SK-N-MC (cell line): ENCODE results near the gene DPYD.

Source experiments
- DNase-seq: peaks from one replicate; pipeline ENCODE4 v3.0.0-alpha.2; 2011; ENCODE audit warnings: low read depth, low spot score
- H3K27ac ChIP-seq: fragments of 200-600 bp; sonication (generic); 2 replicates; pipeline ENCODE4 v1.5.1; 2016; ENCODE audit warnings: mixed run types
- H3K36me3 ChIP-seq: fragments of 200-600 bp; sonication (generic); 2 replicates; pipeline ENCODE4 v1.6.1; 2017; ENCODE audit warnings: antibody characterized with exemption, low read length, mixed read lengths; ENCODE audit not compliant: insufficient read depth
- H3K4me3 ChIP-seq: fragments of 200-600 bp; sonication (generic); 2 replicates; pipeline ENCODE4 v1.5.1; 2016
- H3K9ac ChIP-seq: fragments of 200-600 bp; sonication (generic); 2 replicates; pipeline ENCODE4 v1.8.0; 2017; ENCODE audit warnings: mixed run types, mixed read lengths; ENCODE audit not compliant: insufficient read length
- H3K9me3 ChIP-seq: fragments of 200-600 bp; sonication (generic); 2 replicates; pipeline ENCODE4 v1.6.1; 2017; ENCODE audit warnings: low read depth, mild to moderate bottlenecking, antibody characterized with exemption, low read length, moderate library complexity, mixed read lengths
- EZH2 ChIP-seq: fragments of 200-600 bp; sonication (generic); IDR thresholded peaks from one replicate; pipeline ENCODE4 v1.6.1; 2017; ENCODE audit warnings: antibody characterized with exemption
- FOXP2 ChIP-seq: optimal IDR thresholded peaks from 2 replicates; pipeline ENCODE3; 2011; ENCODE audit warnings: mild to moderate bottlenecking, moderate library complexity; ENCODE audit not compliant: insufficient read depth; ENCODE audit errors: extremely low read length, control extremely low read depth
- POLR2AphosphoS5 ChIP-seq: IDR thresholded peaks from 2 replicates; pipeline ENCODE4 v1.6.1; 2012; ENCODE audit warnings: mild to moderate bottlenecking, low read depth, low read length, borderline replicate concordance

Gene DPYD

DNA sequence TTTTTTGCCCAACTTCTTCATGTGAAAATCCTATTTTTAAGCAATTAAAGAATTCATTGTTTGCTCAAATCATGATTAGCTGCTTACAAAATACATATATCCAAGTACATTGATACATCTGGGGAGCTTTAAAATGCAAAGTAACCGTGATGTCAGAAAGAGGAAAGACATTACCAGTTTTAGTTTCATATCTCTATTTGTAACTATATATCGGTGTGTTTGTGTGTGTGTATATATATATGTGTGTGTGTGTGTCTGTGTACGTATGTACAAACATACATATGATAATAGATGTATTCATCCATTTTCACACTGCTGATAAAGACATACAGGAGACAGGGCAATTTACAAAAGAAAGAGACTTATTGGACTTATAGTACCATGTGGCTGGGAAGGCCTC, 310.1 kb downstream of the DPYD start:
- H3K4me3 ChIP-seq: no peak overlapping the region
- H3K9ac ChIP-seq: no peak overlapping the region
- no peak overlapping the region for H3K27ac ChIP-seq
- no peaks in the 10 kb centered on the region for H3K36me3 ChIP-seq
- TF ChIP-seq POLR2AphosphoS5 (no peak), EZH2 (no peak), FOXP2 (no peak)
- DNase-seq: no peak
- H3K9me3 ChIP-seq: 0 out of 2 replicates have a peak, but pooled peaks cover 3% of the 10 kb centered on the region

DNA sequence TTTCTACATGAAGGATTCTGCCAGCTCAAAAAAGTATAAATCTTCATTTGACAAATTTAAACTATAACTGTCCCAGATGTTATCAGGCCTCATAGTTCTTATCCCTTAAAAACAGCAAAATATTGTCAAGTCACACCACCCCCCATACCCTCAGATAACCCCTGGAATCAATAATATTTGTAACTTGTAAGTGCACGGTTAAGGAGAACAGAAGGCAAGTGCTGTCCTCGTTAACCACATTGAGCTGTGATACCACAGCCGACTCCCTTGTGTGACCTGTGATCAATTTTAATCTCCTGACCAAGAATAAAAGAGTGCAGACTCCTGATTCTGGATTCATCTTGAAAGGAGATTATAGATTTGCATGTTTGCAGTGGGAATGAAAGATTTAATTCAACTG, 310.7 kb downstream of the DPYD start:
- H3K9ac ChIP-seq: no peak overlapping the region

DNA sequence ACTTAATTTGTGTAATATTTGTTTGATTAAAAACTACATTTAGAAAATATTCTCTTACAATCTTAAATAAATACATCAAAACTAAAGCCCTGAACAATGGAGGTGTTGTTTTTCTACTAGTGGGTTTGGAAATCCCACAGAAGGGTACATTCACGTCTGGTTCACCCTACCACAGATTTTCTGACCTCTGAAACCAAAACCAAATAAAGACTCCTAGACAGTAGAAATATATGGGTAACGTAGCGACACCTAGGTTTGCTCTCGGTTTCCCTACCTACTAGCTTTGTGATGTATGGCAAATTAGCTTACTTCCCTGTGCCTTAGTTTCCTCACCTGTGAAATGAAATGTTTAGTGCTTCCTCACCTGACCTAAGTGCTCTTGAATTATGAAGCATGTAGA, 312.6 kb downstream of the DPYD start:
- Histone ChIP-seq H3K9me3 (0 out of 2 replicates have a peak, but pooled peaks cover 3% of the 10 kb centered on the region), H3K9ac (no peak overlapping the region), H3K27ac (no peak overlapping the region), H3K36me3 (no peaks in the 10 kb centered on the region), H3K4me3 (no peak overlapping the region)
- DNase-seq: no peak
- TF ChIP-seq FOXP2 (no peak), POLR2AphosphoS5 (no peak), EZH2 (no peak)

More for the DNA sequence above, 310.7 kb downstream of the DPYD start:
- Histone ChIP-seq H3K9me3 (0 out of 2 replicates have a peak, but pooled peaks cover 3% of the 10 kb centered on the region), H3K4me3 (no peak overlapping the region), H3K36me3 (no peaks in the 10 kb centered on the region), H3K27ac (no peak overlapping the region)
- no peak for DNase-seq
- no peak for TF ChIP-seq EZH2
- no peak for TF ChIP-seq POLR2AphosphoS5
- no peak for TF ChIP-seq FOXP2

DNA sequence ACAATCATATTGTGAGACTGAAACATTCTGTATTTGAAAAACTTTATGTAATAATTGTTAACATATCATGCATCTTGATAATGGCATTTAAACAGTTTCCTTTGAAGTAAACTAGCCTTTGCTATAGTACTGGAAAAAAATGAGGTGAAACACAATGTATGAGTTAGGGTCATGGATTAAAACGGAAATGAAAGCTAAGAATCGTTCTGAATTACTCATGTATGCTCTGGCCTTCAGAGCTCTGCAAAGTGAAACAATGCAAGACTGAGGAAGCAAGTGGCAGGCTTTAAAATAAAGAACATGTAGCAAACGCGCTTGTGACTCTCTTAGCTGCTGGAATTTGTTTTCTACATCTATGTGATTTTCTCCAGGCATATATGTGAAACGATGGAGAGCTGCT, 317.1 kb downstream of the DPYD start:
- peak overlapping the region; percentile 2; the same call in 1 of the 2 replicates for H3K4me3 ChIP-seq

DNA sequence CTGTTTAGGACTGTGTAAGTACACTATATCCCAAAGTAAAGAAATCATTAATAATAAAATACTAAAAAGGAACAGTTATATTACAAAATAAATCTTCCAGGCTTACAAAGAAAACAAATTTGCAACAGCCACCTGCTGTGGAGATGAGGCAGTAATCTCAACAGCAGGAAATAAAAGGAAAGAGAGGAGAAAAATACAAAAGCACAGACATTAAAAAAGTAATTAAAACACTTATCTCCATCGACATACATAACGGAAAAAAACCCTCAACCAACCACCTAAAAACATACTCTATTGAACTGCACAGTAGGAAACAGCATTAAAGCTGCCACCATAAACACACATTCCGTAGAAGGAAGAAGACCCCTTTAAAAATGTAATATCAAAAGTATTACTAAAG, 317.6 kb downstream of the DPYD start:
- peak overlapping the region; percentile 2; the same call in 1 of the 2 replicates for H3K4me3 ChIP-seq
- no peak for TF ChIP-seq FOXP2
- no peak for TF ChIP-seq POLR2AphosphoS5
- TF ChIP-seq EZH2: no peak

More for the DNA sequence above, 317.1 kb downstream of the DPYD start:
- no peak for TF ChIP-seq EZH2
- no peak for TF ChIP-seq FOXP2
- no peak for TF ChIP-seq POLR2AphosphoS5
- Histone ChIP-seq H3K27ac (no peak overlapping the region), H3K9ac (no peak overlapping the region), H3K36me3 (no peaks in the 10 kb centered on the region), H3K9me3 (no peaks in the 10 kb centered on the region)
- no peak for DNase-seq

DNA sequence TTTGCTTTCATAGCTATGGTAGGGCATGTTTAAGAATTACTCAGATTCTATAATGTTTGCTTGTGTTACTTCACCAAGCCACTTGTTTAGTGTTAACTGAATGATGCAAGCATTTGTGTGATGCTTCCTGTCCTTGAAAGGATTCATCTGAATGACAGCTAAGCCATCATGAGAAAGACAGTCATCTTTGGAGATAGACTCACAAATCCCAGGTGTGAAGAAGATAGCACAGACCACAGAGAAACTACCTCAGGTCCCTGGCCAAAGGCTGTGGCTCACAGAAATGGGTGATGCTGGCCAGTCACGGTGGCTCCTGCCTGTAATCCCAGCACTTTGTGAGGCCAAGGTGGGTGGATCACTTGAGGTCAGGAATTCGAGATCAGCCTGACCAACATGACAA, 321.4 kb downstream of the DPYD start:
- no peak for TF ChIP-seq FOXP2
- no peak for TF ChIP-seq EZH2
- TF ChIP-seq POLR2AphosphoS5: no peak
- no peak for DNase-seq
- Histone ChIP-seq H3K36me3 (no peaks in the 10 kb centered on the region), H3K9ac (no peak overlapping the region), H3K27ac (no peak overlapping the region), H3K9me3 (no peaks in the 10 kb centered on the region), H3K4me3 (no peak overlapping the region)

More for the DNA sequence above, 317.6 kb downstream of the DPYD start:
- Histone ChIP-seq H3K9ac (no peak overlapping the region), H3K27ac (no peak overlapping the region), H3K36me3 (no peaks in the 10 kb centered on the region), H3K9me3 (no peaks in the 10 kb centered on the region)
- peak; percentile 51 for DNase-seq

DNA sequence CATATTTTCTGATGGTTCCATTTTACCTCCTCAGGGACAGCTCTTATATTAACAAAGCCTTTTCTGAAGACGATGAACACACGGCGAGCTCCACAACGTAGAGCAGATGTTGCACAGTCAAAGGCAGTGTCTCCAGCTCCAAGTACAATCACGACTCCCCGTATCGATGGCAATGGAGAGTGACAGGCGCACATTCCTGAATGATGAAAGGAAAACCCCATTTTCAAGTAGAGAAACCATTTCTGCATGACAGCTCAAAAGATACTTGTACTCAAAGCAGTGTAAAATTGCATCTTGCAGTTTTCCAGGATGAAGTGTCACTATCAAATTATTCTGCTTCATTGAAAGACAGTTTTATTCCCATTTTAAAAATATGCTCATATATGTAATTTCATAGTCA, 327.6 kb downstream of the DPYD start:
- no peaks in the 10 kb centered on the region for H3K36me3 ChIP-seq
- no peak overlapping the region for H3K27ac ChIP-seq
- TF ChIP-seq POLR2AphosphoS5 (no peak), EZH2 (no peak), FOXP2 (no peak)
- no peaks in the 10 kb centered on the region for H3K9me3 ChIP-seq
- H3K9ac ChIP-seq: no peak overlapping the region
- no peak overlapping the region for H3K4me3 ChIP-seq
- no peak for DNase-seq

DNA sequence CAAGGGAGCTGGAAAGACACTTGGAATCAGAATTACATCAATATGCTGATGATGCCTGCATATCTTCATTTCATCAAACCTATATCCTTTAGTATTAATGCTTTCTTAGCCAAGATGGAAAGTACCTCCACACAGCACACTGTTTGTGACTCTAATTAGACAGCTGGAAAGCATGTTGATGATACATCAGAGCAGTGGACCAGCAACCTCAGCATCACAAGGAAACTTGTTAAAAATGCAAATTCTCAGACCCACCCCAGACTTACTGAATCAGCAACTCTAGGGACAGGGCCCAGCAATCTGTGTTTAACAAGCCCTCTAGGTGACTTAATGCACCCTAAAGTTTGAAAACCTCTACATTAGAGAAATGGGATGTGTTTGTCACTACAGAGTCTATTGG, 332.1 kb downstream of the DPYD start:
- no peak for TF ChIP-seq FOXP2
- TF ChIP-seq EZH2: no peak
- no peak for TF ChIP-seq POLR2AphosphoS5
- no peak overlapping the region for H3K9ac ChIP-seq
- no peak for DNase-seq
- H3K4me3 ChIP-seq: no peak overlapping the region
- H3K27ac ChIP-seq: no peak overlapping the region
- no peaks in the 10 kb centered on the region for H3K36me3 ChIP-seq
- no peaks in the 10 kb centered on the region for H3K9me3 ChIP-seq

DNA sequence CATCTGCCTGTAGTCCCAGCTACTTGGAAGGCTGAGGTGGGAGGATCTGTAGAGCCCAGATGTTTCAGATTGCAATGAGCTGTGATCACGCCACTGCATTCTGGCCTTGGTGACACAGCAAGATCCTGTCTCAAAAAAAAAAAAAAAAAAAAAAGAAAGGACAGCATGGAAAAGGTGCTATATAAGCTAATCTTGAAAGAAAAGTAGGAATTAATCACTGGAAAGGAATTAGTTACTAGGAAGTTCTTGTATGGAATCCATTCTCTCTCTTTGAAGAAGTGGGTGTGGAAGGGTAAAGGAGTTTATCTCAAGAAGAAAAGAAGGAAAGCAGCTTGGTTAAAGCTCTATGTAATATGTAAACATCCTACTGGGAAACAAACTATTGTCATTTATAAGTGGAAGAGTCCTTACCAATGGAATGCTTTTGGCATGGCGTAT, 339.2 kb downstream of the DPYD start:
- no peak overlapping the region for H3K9ac ChIP-seq
- no peak for DNase-seq
- no peak overlapping the region for H3K27ac ChIP-seq
- no peak overlapping the region for H3K4me3 ChIP-seq
- no peaks in the 10 kb centered on the region for H3K9me3 ChIP-seq
- H3K36me3 ChIP-seq: no peaks in the 10 kb centered on the region
- TF ChIP-seq FOXP2: no peak
- no peak for TF ChIP-seq EZH2
- no peak for TF ChIP-seq POLR2AphosphoS5
